Pancreas (tissue), 10 donors: Measurements from ENCODE around the gene HOMER2. TPM values are rescaled to one million over a fixed set of nuclear protein-coding genes. Genes with fewer than 3 reads are reported as not detected.

Source experiments
- ATAC-seq, 4 donors: fragments of 200-7000 bp; cut with Tn5 transposase; one replicate each; pipeline versions ENCODE4 v1.8.0 to v1.9.1; 2020; ENCODE audit warnings: mild to moderate bottlenecking in 4 of 4, moderate library complexity in 4 of 4
- DNase-seq, 6 donors: peaks; one replicate each; pipeline ENCODE4 v3.0.0-alpha.2; 2020
- FAIRE-seq: peaks from 2 replicates; lab custom pipeline; 2012; peaks lifted over from hg19 to GRCh38; lab: Jason Lieb, UNC
- H3K27ac ChIP-seq, 4 donors: fragments of 200-600 bp; sonication (generic); 1 replicate in 3 of 4; 2 replicates in 1 of 4; pipeline versions ENCODE4 v1.5.0 to v1.8.0; 2020
- H3K27me3 ChIP-seq, 4 donors: fragments of 200-600 bp; one replicate each; pipeline ENCODE4 v1.8.0; 2021
- H3K36me3 ChIP-seq, 3 donors: fragments of 200-600 bp; sonication (generic) in 1 of 3; one replicate each; pipeline versions ENCODE4 v1.5.0 to v1.8.0; 2020 to 2021
- H3K4me1 ChIP-seq, 3 donors: fragments of 200-600 bp; one replicate each; pipeline ENCODE4 v1.8.0; 2021
- H3K4me3 ChIP-seq, 4 donors: fragments of 200-600 bp; sonication (generic) in 2 of 4; one replicate each; pipeline versions ENCODE4 v1.5.0 to v1.8.0; 2020 to 2021
- H3K9me3 ChIP-seq, 4 donors: fragments of 200-600 bp; one replicate each; pipeline ENCODE4 v1.8.0; 2021
- WGBS, 2 donors: extraction: QIAGEN DNeasy Blood & Tissue Kit; methylation state at CpG; one replicate each; pipeline ENCODE4 v1.1.7; 2013; 5-methylcytosine and 5-hydroxymethylcytosine counted together
- intact Hi-C, 3 donors: fragments of 100-400 bp; cut with DNase I; formaldehyde crosslinking; loops; one replicate each; pipeline versions ENCODE4 v1.11.1 to v1.14.2; 2022
- polyA plus RNA-seq, 2 donors: library from polyadenylated mRNA; stranded (reverse); fragments of 200-250 nt; gene quantifications; one replicate each; pipeline ENCODE4 v1.2.3, GENCODE V29; 2013
- total RNA-seq, 6 donors: library from RNA; stranded (reverse); fragmentation: NEBNext Ultra II Directional in 4 of 6; extraction: Animal tissue kit (Norgen Biotek cat#: 25700) in 4 of 6; gene quantifications; one replicate each; pipeline versions ENCODE4 v1.2.1 to v1.2.4, GENCODE V29; 2021 to 2023
- TF ChIP-seq, protein P1 (sequence below), 4 donors: fragments of 200-600 bp; sonication (generic) in 3 of 4; IDR thresholded peaks; one replicate each; pipeline versions ENCODE4 v1.5.0 to v1.8.0; 2021; ENCODE audit warnings: antibody characterized with exemption in 4 of 4
- donor health status: healthy with polysubstance abuse.
- donor health status: DM: no; HTN: no; CAD: no; lungs with moderate emphysema.
- donor health status: DM: no; HTN: no; CAD: no.
- donor health status: control.
- donor health status: control.
- donor health status: Bipolar disorder and iron deficiency.
- donor health status: DM: yes; HTN: yes; CAD: no.
- donor health status: DM: no; HTN: no; CAD: no.
- donor health status: DM: no; HTN: no; CAD: no.
- donor health status: DM: yes; HTN: yes; CAD: no.

Gene HOMER2
- total and polyA plus RNA-seq, 8 donors: 76.8 to 180 (median 139) TPM

DNA sequence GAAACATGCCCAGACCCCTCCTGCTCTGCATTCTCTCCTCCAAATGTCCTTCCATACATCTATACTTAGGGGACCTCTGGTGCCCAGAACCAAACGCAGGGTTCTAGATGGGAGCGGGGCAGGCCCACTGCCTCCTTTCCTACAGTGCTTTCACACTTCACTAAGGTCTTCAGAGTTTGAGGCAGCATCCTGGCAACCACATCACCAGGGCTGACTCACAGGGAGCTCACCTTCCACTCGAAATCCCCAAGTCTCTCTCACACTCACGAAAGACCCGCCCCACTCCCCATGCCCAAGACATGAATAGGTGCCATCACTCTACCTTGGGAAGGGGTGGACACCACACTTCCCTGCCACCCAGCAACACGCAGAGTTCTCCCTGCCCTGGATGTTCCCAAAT, 18.9 kb downstream of the HOMER2 start:
- TF ChIP-seq, protein P1, sequence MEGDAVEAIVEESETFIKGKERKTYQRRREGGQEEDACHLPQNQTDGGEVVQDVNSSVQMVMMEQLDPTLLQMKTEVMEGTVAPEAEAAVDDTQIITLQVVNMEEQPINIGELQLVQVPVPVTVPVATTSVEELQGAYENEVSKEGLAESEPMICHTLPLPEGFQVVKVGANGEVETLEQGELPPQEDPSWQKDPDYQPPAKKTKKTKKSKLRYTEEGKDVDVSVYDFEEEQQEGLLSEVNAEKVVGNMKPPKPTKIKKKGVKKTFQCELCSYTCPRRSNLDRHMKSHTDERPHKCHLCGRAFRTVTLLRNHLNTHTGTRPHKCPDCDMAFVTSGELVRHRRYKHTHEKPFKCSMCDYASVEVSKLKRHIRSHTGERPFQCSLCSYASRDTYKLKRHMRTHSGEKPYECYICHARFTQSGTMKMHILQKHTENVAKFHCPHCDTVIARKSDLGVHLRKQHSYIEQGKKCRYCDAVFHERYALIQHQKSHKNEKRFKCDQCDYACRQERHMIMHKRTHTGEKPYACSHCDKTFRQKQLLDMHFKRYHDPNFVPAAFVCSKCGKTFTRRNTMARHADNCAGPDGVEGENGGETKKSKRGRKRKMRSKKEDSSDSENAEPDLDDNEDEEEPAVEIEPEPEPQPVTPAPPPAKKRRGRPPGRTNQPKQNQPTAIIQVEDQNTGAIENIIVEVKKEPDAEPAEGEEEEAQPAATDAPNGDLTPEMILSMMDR (IDR thresholded peaks at IDR 0.05): no peak
- WGBS, 2 donors: 77 to 81% methylated on average over 6 of the region's 6 CpGs
- ATAC-seq: peak in 1 of 4 donors; percentile 5
- Histone ChIP-seq H3K27me3 (no peaks in the 10 kb centered on the region), H3K27ac (peak overlapping the region in 3 of 4 donors; percentile 39 to 81 (median 73)), H3K9me3 (no peaks in the 10 kb centered on the region), H3K4me3 (no peak overlapping the region), H3K36me3 (no peaks in the 10 kb centered on the region), H3K4me1 (peaks cover 28 to 49% (median 36%) of the 10 kb centered on the region in 3 donors)
- FAIRE-seq: no peak
- DNase-seq: no peak
- intact Hi-C loops: no loop called here

DNA sequence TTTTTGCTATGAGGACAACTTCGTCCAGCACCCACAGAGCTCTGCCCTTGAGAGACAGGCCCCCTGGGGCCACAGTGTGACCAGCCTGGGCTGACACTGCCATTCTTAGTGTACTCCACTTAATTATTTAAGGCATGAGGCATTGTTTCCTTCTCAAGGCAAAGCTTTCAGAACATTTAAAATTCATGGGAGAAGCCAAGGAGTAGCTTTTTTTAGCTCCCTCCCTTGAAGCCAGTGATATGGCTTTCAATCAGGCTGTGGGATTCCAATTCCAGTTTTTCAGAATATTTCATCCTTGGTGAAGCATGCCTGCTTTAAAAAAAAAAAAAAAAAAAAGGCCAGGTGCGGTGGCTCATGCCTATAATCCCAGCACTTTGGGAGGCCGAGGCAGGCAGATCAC, 21.3 kb downstream of the HOMER2 start:
- Histone ChIP-seq H3K27me3 (no peaks in the 10 kb centered on the region), H3K9me3 (no peaks in the 10 kb centered on the region), H3K4me1 (peaks cover 15 to 33% (median 17%) of the 10 kb centered on the region in 3 donors), H3K4me3 (no peak overlapping the region), H3K27ac (peak overlapping the region in 1 of 4 donors; percentile 18), H3K36me3 (no peaks in the 10 kb centered on the region)
- DNase-seq (no peak), FAIRE-seq (no peak), ATAC-seq (no peak)
- intact Hi-C loops: no loop called here
- 33 to 43% methylated on average over 1 to 2 of the region's 3 CpGs for WGBS, 2 donors
- TF ChIP-seq, protein P1 (IDR thresholded peaks at IDR 0.05): no peak

DNA sequence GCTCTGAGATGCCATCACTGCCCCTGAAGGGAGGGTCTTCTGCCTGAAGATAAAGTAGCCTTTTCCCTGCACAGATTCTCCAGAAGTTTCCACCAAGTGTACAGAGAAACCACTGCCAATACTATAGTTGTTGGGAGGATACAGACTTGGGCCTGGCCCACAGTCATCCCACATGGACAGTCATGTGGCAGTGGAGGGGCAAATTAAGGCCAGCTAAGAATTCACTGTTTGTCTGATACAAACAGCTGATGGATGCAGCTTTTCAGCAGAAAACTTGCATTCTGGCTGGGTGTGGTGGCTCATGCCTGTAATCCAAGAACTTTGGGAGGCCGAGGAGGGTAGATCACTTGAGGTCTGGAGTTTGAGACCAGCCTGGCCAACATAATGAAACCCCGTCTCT, 22.1 kb downstream of the HOMER2 start:
- 90 to 92% methylated on average over 2 of the region's 2 CpGs for WGBS, 2 donors
- Histone ChIP-seq H3K27ac (peak overlapping the region in 1 of 4 donors; percentile 18), H3K27me3 (no peaks in the 10 kb centered on the region), H3K36me3 (no peaks in the 10 kb centered on the region), H3K4me1 (peaks cover 7 to 26% (median 14%) of the 10 kb centered on the region in 3 donors), H3K4me3 (no peak overlapping the region), H3K9me3 (no peaks in the 10 kb centered on the region)
- DNase-seq: no peak
- no peak for FAIRE-seq
- intact Hi-C loops: no loop called here
- no peak for ATAC-seq
- TF ChIP-seq, protein P1 (IDR thresholded peaks at IDR 0.05): no peak

DNA sequence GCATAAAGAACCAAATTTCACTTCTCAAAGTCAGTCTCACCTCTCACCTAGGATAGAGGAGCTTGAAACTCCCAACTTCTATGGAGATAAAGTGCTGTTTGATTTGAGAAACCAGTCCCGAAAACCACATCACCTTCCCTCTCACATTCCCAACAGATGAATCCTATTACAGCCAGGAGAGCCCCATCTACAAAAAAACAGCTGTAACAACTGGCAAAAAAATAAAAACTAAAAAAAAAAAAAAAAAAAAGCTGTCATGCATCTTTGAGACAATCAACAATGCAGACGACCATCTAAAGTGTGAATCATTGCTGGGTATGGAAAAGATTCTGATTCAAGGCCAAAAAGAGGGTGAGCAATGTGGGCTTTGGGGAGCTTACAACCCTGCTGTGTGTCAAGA, 23.8 kb downstream of the HOMER2 start:
- peaks cover 10 to 30% (median 29%) of the 10 kb centered on the region in 3 donors for H3K4me1 ChIP-seq
- WGBS, 2 donors: 45 to 55% methylated on average over 2 of the region's 2 CpGs
- intact Hi-C loops: no loop called here

DNA sequence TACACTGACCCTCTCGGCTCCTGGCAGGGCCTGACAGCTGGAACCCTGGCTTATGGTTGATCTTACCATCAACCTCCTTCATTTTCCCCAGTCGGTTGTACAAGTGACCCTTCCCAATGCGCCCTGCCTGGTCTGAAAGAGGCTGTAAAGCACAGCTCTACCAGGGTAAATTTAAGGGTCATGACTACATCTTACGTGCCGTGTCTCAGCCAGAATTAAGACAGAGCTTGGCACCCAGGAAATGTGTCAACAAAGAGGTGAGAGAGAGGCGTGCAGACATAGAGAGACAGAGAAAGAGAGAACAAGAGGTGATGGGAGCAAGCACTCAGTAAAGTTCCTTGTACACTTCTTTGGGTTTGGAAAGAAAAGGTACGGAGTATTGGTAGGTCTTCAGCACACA, 28.8 kb downstream of the HOMER2 start:
- DNase-seq (no peak), FAIRE-seq (no peak), ATAC-seq (no peak)
- TF ChIP-seq, protein P1 (IDR thresholded peaks at IDR 0.05): no peak
- WGBS, 2 donors: 55 to 63% methylated on average over 7 of the region's 7 CpGs
- H3K4me3 ChIP-seq: no peak overlapping the region
- H3K9me3 ChIP-seq: no peaks in the 10 kb centered on the region
- H3K4me1 ChIP-seq: peaks cover 49 to 69% (median 66%) of the 10 kb centered on the region in 3 donors
- intact Hi-C loops: no loop called here
- no peaks in the 10 kb centered on the region for H3K27me3 ChIP-seq
- H3K27ac ChIP-seq: peak overlapping the region in 1 of 4 donors; percentile 44
- H3K36me3 ChIP-seq: no peaks in the 10 kb centered on the region

More for the DNA sequence above, 23.8 kb downstream of the HOMER2 start:
- H3K4me3 ChIP-seq: no peak overlapping the region
- H3K27ac ChIP-seq: no peak overlapping the region
- DNase-seq (no peak), FAIRE-seq (no peak), ATAC-seq (no peak)
- TF ChIP-seq, protein P1 (IDR thresholded peaks at IDR 0.05): no peak
- no peaks in the 10 kb centered on the region for H3K27me3 ChIP-seq
- H3K9me3 ChIP-seq: no peaks in the 10 kb centered on the region
- no peaks in the 10 kb centered on the region for H3K36me3 ChIP-seq
